NCI-H128 (cell line): ENCODE measurements around the gene ILDR1.

Experiments used
- DNase-seq: peaks from one replicate; lab custom pipeline; 2025; ENCODE audit not compliant: unreplicated experiment; lab: John Stamatoyannopoulos, UW

The ILDR1 gene

DNA sequence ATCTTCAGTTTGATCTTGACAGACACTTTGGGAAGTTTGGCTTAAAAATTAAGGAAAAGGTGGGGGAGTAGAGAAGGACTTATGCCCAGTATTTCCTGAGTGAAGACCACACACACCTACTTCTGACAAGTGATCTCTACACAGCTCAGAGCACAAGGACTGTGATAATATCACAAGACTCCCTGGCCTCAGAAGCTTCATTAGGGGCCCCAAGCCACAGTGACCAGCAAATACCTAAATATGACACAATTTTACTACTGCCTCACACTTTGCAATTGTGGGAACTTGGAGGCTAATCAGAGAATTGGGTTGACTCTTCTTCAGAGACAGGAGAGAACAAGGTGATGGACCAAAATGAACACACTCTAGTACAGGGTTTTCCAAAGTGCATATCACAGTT is 2.6 kb downstream of the ILDR1 start:
- DNase-seq, result no peak

- DNase-seq, result no peak
Observed at GRCh38 chr3:122014741-122015140, 7.3 kb downstream of the ILDR1 start.

- DNase-seq, result no peak
Observed at GRCh38 chr3:122013448-122013925, 8.6 kb downstream of the ILDR1 start.

- DNase-seq, result no peak
Observed at GRCh38 chr3:122012821-122013220, 9.2 kb downstream of the ILDR1 start.

DNA sequence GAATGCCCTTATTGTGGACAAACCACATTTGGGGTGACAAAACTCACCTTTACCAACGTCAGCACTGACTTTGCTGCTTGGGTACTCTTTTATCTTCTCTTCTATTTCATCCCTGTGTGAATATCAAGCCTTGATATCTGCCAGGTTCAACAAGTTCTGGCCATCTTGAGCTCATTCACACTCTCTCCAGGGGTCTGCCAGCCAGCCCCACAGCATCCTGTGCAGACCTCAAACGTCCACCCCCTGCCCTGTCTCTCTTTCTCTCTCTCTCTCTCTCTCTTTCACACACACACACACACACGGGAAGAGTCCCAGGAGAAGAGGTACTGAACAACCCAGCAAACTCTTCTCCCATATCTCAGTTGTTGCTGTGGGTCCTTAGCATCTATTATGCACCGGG is 10.7 kb downstream of the ILDR1 start:
- no peak for DNase-seq

GRCh38 chr3:122010506-122010905 is 11.5 kb downstream of the ILDR1 start:
- no peak for DNase-seq

- no peak for DNase-seq
Observed at GRCh38 chr3:122008166-122008565, 13.9 kb downstream of the ILDR1 start.

- no peak for DNase-seq
Observed at GRCh38 chr3:122006267-122006666, 15.8 kb downstream of the ILDR1 start.

DNA sequence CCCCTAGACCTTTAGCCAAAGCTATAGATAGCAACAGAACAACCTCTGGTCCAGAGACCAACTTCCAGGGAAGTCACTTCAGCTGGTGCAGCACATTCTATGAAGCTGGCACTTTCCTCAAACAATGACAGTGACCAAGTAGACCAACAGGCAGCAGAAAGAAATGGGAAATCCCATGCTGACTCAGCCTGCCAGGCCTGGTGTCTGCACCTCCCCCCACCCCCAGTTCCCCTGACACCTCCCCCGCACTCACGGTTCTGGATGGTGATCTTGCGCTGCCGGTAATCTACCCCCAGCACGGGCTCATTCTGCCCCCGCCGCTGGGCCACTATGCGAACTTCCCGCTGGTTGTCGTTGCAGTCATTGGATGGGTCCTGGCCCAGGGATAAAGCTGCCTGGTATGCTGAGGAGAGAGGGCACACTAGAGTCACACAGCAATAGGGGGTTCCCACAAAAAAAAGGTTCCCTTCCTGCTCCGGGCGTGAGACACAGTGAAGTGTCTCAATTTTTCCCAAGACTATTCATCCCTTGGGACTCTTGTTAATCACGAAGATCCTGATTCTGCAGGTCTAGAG is 17.0 kb downstream of the ILDR1 start:
- no peak for DNase-seq

GRCh38 chr3:122004107-122004506 is 17.9 kb downstream of the ILDR1 start:
- no peak for DNase-seq

GRCh38 chr3:122003606-122004005 is 18.4 kb downstream of the ILDR1 start:
- no peak for DNase-seq

- no peak for DNase-seq
Observed at GRCh38 chr3:122003112-122003511, 18.9 kb downstream of the ILDR1 start.

DNA sequence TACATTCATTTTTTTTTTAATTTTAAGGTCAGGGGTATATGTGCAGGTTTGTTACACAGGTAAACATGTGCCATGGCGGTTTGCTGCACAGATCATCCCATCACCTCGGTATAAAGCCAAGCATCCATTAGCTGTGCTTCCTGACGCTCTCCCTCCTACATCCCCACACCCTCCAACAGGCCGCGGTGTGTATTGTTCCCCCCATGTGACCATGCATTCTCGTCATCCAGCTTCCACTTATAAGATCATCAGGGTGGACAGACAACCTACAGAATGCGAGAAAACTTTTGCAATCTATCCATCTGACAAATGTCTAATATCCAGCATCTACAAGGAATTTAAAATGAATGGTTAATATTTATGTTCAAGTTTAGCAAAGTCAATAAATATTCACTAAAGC is 19.4 kb downstream of the ILDR1 start:
- DNase-seq, result no peak

DNA sequence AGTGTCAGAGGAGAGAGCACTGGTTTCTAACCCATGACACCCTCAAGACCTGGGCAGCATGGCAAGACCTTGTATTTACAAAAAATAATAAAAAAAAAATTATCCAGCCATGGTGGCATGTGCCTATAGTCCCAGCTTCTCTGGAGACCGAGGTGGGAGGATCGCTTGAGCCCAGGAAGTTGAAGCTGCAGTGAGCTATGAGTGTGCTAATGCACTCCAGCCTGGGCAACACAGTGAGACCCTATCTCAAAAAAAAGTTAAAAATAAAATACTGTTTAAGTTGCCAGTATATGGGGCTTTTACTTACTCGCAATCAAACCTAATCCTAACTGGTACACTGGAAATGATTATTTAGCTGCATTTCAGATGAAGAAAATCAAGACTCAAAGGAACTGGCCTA is 20.2 kb downstream of the ILDR1 start:
- no peak for DNase-seq

GRCh38 chr3:122000936-122001605 is 21.0 kb downstream of the ILDR1 start:
- DNase-seq, result no peak

DNA sequence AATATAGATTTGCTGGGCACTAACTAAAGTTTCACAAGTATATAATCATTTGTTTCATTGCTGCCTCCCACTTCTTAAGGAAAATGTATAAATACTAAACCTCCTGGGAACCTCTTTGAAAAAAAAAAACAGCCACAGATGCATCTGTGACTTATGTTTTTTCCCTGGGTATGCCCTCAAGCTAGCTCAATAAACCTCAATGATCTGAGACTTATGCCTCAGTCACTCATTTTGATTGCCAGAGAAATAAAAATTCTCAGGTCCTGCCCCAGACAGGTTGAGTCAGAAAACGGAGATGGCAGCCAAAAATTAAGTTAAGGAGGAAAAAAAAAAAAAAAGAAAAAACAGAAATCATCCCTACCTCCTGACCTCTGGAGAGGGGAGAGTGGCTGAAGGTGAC is 22.1 kb downstream of the ILDR1 start:
- no peak for DNase-seq

DNA sequence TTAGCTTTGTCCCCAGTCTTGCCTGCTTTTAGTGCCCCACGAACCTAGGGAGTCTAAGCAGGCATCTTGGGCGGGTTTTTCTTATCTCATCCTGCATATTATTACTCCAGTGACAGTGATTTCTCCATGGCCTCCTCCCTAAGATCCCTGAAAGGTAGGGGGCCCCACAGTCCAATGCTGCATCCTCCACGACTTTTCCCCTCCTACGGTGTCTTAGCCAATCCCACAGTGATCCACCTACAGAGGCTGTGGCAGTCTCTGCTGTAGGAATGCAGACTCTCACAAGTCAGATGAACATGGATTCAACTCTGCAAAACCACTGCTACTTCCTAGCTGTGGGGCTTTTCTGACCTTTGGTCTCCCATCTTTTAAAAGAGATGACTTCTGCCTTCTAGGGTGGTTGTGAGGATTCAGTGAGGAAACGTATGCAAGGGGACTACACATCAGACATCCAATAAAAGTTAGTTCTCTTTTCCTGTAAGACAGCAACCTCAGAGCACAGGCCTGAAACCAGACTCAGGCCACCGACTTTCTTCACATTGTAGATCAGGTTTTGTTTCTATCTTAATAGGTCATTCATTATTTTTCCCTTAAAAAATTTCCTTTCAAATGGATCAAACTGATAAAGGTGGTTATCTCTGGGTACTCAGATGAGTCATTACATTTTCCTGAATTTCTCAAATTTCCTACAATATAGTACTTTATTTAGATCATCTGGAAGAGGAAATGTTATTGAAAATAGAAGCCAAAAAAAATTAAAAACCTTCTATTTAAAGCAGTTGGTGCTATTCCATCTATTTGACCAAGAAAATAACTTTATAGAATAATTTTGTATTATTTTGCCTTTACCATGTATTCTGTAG is 23.2 kb downstream of the ILDR1 start:
- no peak for DNase-seq

- no peak for DNase-seq
Observed at GRCh38 chr3:121998030-121998580, 23.9 kb downstream of the ILDR1 start.

DNA sequence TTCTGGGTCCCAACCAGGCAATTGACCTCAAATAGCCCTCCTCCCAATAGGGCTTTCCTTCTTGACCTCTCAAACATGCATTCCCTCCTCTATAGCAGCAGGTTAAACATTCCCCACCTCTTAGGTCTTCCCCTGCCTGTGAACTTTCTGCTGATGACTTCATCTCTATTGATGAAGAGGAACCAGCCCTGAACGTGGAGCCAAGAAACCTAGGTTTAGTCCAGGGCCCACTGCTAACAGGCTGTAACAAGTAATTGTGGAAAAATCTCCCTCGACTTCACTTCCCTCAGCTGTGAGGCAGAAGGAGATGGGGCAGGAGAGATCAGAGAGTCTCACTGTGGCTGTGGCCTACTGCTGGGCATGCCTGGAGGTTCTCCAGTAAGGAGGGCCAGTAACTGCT is 24.7 kb downstream of the ILDR1 start:
- DNase-seq, result no peak

- no peak for DNase-seq
Observed at GRCh38 chr3:121996441-121996840, 25.6 kb downstream of the ILDR1 start.
